GM06990 (cell line): Measurements from ENCODE around the gene HRAS.

ENCODE experiments used
- DNase-seq: peaks from one replicate; pipeline ENCODE4 v3.0.0-alpha.2; 2011; ENCODE audit not compliant: insufficient read length; ENCODE audit errors: extremely low read depth
- H3K27me3 ChIP-seq: replicated peaks from 2 replicates; pipeline ENCODE4 v1.6.0; 2011; ENCODE audit warnings: low read length; ENCODE audit not compliant: control insufficient read depth, insufficient read depth
- H3K36me3 ChIP-seq: 2 replicates; pipeline ENCODE4 v1.5.1; 2011; ENCODE audit warnings: low read length; ENCODE audit not compliant: control insufficient read depth, insufficient read depth
- H3K4me3 ChIP-seq: replicated peaks from 2 replicates; pipeline ENCODE4 v1.5.1; 2011; ENCODE audit warnings: low read depth, mild to moderate bottlenecking, control low read depth, low read length
- TF ChIP-seq, protein P1 (sequence below): IDR thresholded peaks from 2 replicates; pipeline ENCODE4 v1.5.1; 2011; ENCODE audit warnings: low read length, control low read depth, mild to moderate bottlenecking, inconsistent platforms; ENCODE audit not compliant: insufficient read depth, poor library complexity, severe bottlenecking

HRAS gene

DNA sequence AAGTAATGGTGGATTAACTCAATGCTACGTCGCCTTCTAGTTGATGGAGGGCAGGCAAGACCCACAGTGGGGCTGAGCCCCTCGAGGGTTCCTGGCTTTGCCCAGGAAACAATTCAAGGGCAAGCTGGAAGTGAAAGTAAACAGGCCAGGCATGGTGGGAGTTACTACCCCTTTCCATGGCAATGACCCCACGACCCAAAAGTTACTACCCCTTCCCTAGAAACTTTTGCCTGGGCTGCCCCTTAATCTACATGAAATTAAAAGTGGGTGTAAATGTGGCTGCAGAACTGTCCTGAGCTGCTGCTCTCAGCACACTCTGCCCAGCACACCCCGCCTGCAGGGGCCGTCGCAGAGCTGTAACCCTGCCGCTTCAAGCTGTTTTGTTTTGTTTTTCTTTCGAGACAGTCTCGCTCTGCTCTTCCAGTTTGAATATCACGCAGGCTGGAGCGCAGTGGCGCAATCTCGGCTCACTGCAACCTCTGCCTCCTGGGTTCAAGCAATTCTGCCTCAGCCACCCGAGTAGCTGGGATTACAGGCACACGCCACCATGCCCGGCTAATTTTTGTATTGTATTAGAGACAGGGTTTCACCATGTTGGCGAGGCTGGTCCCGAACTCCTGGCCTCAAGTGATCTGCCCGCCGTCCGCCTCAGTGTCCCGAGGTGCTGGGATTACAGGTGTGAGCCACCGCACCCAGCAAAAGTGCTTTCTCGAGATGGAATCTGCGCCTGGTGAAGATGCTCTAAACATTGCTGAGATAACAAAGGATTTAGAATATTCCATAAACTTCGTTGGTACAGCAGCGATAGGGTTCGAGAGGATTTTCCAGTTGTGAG lies 22.4 kb downstream of the HRAS start:
- TF ChIP-seq, protein P1, sequence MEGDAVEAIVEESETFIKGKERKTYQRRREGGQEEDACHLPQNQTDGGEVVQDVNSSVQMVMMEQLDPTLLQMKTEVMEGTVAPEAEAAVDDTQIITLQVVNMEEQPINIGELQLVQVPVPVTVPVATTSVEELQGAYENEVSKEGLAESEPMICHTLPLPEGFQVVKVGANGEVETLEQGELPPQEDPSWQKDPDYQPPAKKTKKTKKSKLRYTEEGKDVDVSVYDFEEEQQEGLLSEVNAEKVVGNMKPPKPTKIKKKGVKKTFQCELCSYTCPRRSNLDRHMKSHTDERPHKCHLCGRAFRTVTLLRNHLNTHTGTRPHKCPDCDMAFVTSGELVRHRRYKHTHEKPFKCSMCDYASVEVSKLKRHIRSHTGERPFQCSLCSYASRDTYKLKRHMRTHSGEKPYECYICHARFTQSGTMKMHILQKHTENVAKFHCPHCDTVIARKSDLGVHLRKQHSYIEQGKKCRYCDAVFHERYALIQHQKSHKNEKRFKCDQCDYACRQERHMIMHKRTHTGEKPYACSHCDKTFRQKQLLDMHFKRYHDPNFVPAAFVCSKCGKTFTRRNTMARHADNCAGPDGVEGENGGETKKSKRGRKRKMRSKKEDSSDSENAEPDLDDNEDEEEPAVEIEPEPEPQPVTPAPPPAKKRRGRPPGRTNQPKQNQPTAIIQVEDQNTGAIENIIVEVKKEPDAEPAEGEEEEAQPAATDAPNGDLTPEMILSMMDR: no peak
- H3K4me3 ChIP-seq: no peak overlapping the region
- DNase-seq: no peak
- H3K27me3 ChIP-seq: no peaks in the 10 kb centered on the region
- H3K36me3 ChIP-seq: peaks cover 3% of the 10 kb centered on the region

DNA sequence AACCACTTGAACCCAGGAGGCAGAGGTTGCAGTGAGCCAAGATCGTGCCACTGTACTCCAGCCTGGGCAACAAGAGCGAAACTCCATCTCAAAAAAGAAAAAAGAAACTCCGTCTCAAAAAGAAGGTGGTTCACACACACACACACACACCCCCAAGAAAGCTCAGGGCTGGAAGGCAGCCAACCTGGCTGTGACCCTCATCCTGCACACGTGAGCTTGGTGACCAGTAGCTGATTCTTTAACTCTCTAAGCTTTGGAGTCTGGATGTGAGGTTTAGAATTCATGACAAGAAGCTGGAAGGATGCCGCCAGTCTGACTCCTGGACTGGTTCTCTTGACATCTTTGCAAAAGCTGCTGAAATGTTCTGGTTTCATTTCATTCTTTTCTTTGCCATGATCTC lies 26.4 kb downstream of the HRAS start:
- Histone ChIP-seq H3K27me3 (no peaks in the 10 kb centered on the region), H3K4me3 (no peak overlapping the region), H3K36me3 (peaks cover 3% of the 10 kb centered on the region)
- TF ChIP-seq, protein P1: no peak
- no peak for DNase-seq

DNA sequence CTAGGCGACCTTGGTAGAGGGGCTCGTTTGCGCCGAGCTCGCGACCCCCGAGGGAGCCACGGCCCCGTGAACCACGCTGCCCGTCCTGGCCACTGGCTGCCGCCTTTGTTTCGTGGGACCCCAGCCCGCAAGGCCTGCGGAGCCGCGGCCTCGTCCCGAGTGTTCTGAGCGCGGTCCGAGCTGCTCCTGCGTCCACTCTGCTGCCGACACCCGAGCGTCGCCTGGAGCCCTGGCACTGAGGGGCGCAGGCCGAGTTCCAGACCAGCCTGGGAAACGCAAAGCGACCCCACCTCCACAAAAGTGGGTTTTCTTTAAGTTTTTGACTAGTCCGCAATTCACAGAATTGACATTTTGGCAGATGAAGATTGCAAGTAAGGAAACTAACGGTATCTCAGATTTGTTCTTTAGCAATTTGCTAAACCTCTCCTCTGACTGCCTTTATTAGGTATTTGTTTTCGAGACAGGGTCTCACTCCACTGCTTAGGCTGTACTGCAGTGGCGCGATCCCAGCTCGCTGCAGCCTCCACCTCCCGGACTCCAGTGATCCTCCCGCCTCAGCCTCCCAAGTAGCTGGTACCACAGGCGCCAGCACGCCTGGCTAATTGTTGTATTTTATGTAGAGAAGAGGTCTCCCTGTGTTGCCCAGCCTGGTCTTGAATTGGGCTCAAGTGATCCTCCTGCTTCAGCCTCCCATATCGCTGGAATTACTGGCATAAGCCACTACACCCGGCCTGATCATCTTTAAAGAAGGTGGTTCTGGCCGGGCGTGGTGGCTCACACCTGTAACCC lies 27.5 kb downstream of the HRAS start:
- Histone ChIP-seq H3K27me3 (no peaks in the 10 kb centered on the region), H3K36me3 (peaks cover 3% of the 10 kb centered on the region), H3K4me3 (peak overlapping the region; percentile 67)
- no peak for DNase-seq
- TF ChIP-seq, protein P1: no peak

DNA sequence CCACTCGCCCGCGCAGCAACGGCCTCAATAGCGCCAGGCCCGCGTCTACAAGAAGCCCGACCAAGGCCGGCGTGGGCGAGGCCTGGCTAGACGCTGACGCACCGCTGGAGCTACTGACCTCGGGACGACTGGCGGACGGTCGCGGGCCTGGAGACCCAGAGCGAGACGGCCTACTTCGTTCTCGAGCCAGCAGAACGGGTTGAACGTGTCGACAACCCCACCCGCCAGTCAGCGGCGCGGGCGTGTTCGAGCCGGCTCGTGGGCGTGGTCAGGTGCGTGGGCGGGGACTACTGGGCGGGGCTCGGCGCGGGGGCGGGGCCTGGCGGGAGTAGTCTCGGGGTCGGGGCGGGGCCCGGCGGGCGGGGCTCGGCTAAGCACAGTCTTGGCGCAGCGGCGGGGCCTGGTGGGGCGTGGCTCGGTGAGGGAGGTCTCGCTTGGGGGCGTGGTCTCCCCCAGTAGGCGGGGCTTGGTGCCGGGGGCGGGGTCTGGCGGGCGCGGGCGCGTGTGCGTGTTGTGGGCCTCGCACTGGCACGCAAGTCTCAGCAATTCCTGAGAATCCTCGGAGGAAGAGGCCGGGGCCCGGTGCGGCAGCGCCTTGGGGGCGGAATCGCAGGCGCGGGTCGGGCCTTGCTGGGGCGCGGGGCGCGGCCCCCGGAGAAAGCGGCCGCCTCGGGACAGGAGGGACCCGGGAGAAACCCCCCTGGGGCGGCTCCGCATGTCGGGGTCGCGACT lies 28.2 kb downstream of the HRAS start, which contains the start of gene RNH1:
TSS of gene RNH1 (minus strand) at position 248 of the 732 bp plus-strand sequence. CDS start 5,080 bp downstream, outside the sequence.
- DNase-seq: peak; percentile 92
- Histone ChIP-seq H3K4me3 (peak within 1 kb of the TSS; percentile 96), H3K27me3 (no peaks in the 10 kb centered on the region), H3K36me3 (peaks cover 3% of the 10 kb centered on the region)
- TF ChIP-seq, protein P1: no peak

DNA sequence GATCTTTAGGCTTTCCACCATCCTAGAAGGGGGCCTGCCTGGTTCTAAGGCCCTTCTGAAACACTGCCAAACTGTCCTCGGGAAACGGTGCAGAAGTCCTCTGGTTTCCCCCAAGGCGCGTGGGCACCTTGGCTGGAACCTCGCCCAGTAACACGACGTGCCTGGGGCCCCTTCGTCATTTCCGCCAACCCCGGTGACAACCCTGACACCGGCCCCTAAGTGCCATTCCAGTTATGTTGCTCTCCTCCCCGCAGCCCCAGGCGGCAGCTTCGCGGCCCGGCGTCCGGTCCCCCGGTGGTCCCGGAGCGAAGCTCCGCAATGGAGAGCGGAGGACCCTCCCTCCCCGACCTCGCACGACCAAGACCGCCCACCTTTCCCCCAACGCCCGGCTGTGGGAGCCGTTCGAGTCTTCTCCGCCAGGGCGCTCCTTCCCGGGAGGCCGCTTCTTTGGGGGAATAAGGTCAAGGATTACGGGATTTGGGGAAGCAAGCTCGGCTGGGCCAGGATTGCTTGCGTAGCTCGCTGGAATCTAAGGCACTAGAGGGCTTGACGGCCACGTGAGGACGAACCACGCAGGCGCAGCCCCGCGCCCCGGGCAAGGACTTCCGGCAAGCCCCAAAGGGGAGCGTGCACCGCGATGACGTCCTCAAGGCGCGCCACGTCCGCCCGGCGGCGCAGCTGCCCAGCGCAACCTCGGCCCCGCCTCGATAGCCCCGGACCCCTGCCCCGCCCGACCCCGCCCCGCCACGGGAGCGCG lies 29.0 kb downstream of the HRAS start:
- Histone ChIP-seq H3K4me3 (peak overlapping the region; percentile 96), H3K36me3 (peaks cover 5% of the 10 kb centered on the region)

More for the DNA sequence above, 29.0 kb downstream of the HRAS start:
- TF ChIP-seq, protein P1: no peak
- H3K27me3 ChIP-seq: no peaks in the 10 kb centered on the region
- peak; percentile 98 for DNase-seq
